Epithelial cell of proximal tubule (primary cell): ENCODE measurements around the gene UCP1. TPM values are rescaled to one million over a fixed set of nuclear protein-coding genes. Genes with fewer than 3 reads are reported as not detected.
A peak's percentile ranks its signal among the peaks of the same experiment; 100 is the strongest.

Experiments
- DNase-seq: peaks from one replicate; pipeline ENCODE4 v3.0.0-alpha.2; 2011; ENCODE audit warnings: low read depth
- H3K4me3 ChIP-seq: 2 replicates; pipeline ENCODE4 v1.5.1; 2011; ENCODE audit warnings: low read depth, mild to moderate bottlenecking, low read length
- CTCF ChIP-seq: conservative IDR thresholded peaks from 2 replicates; pipeline ENCODE4 v1.5.1; 2012; ENCODE audit warnings: low read depth, mild to moderate bottlenecking, low read length
- total RNA-seq: library from RNA; depleted of rRNA; stranded (reverse); fragments of >200 nt; gene quantifications from 2 replicates; pipeline ENCODE4 v1.2.3, GENCODE V29; 2015

The UCP1 gene
- total RNA-seq, 1 donor from 2014 or later: not detected

- no peak for DNase-seq
- no peak overlapping the region for H3K4me3 ChIP-seq
- no peak for TF ChIP-seq CTCF
These were observed 39.1 kb upstream of the UCP1 start for GRCh38 chr4:140607852-140608251.

- no peak for DNase-seq
- TF ChIP-seq CTCF: no peak
- H3K4me3 ChIP-seq: no peak overlapping the region
These were observed 35.8 kb upstream of the UCP1 start for GRCh38 chr4:140604544-140604943.

DNA sequence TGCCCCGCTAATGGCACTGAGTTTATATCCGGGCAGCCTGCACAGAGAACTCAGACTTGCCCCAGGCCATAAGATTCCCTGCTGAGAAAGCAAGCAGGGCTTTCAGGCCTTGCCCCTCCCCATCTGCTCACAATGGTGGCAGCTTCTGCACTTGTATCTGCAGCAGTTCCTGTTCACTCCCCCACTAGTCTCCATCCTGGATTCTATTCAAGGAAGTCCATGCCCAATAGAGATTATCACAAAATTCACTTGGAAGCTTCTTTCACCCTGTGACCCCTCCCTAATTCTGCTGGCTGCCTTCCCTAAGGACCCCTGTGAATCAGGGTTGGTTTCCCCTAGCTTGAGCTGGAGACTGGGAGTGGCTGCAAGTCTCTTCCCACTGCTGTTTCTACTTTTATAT, 34.5 kb upstream of the UCP1 start:
- H3K4me3 ChIP-seq: no peak overlapping the region
- no peak for TF ChIP-seq CTCF
- no peak for DNase-seq

DNA sequence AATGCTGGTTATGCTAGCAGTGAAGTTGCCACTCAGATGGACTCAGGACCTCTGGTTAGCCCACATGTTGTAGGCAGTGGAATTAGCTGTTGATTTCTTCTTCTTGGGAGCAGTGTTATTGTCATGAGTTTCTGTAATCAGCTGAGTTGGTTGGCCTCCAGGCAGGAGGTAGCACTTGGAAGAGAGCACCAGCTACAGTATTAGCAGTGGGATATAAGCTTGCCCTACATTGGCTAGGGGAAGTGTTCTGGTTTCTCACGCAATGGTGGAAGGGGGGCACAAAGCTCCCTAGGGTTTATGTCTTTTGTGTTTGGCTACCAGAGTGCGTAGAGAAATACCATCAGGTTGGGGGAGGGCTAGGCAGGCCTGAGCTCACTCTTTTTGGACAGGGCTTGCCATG, 34.0 kb upstream of the UCP1 start:
- no peak overlapping the region for H3K4me3 ChIP-seq
- no peak for TF ChIP-seq CTCF
- no peak for DNase-seq

DNA sequence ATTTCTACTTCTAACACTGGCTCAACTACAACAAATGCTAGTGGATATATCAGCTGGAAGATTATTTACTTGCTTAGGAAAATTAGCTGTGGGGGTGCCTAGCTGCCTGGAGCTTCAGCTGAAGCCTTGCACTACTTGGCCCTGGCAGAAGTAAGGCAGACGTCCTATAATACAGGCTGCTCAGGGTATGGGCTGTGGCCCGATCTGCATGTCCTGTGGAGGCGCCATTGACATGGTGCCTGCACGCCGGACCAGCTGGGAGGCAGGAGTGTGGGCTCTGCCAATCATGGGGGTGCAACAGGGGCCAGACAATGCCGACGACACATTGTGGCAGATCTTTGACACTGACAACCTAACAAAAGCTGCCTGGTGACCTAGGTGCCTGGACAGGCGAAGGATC, 31.6 kb upstream of the UCP1 start:
- DNase-seq: no peak
- H3K4me3 ChIP-seq: no peak overlapping the region
- no peak for TF ChIP-seq CTCF

GRCh38 chr4:140595065-140595464, 26.3 kb upstream of the UCP1 start:
- no peak for DNase-seq
- no peak overlapping the region for H3K4me3 ChIP-seq
- peak; percentile 83 for TF ChIP-seq CTCF

DNA sequence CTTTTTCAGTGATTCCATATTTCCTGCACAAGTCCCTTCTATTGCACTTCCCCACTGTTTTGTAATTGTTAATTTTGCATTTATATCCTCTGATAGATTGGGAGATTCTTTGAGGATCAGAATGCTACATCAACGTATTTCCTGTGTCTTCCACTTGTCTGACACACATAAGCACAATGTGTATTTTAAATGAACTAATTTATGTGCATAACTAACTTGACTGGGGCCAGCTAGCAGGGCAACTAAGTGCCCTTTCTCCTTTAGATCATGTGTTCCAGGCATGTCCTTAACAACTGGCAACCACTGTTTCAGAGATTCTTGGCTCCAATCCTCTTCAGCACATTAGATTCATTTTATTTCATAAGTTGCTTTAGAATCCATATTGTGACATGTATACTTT, 15.7 kb upstream of the UCP1 start:
- no peak for DNase-seq
- H3K4me3 ChIP-seq: no peak overlapping the region
- no peak for TF ChIP-seq CTCF
